HG03520 (cell line): Measurements from ENCODE around the gene MRGPRE.

Experiments
- ATAC-seq: cut with Tn5 transposase; IDR thresholded peaks from one replicate; pipeline ENCODE4 v1.9.1; 2021; ENCODE audit warnings: mild to moderate bottlenecking, moderate library complexity; ENCODE audit not compliant: unreplicated experiment

The MRGPRE gene

GRCh38 chr11:3197044-3197695 lies 35.0 kb downstream of the MRGPRE start:
- ATAC-seq = no peak

- no peak for ATAC-seq
Measured at GRCh38 chr11:3196161-3197043, 35.8 kb downstream of the MRGPRE start.

- no peak for ATAC-seq
Measured at GRCh38 chr11:3195251-3196160, 36.7 kb downstream of the MRGPRE start.

GRCh38 chr11:3194016-3194816 lies 38.0 kb downstream of the MRGPRE start:
- no peak for ATAC-seq

- ATAC-seq = no peak
Measured at GRCh38 chr11:3193373-3194015, 38.7 kb downstream of the MRGPRE start.

GRCh38 chr11:3192511-3193372 lies 39.5 kb downstream of the MRGPRE start:
- no peak for ATAC-seq

GRCh38 chr11:3191586-3192324 lies 40.5 kb downstream of the MRGPRE start:
- no peak for ATAC-seq

- ATAC-seq = no peak
Measured at GRCh38 chr11:3190600-3190999, 41.6 kb downstream of the MRGPRE start.

GRCh38 chr11:3189886-3190583 lies 42.2 kb downstream of the MRGPRE start:
- no peak for ATAC-seq

- ATAC-seq = no peak
Measured at GRCh38 chr11:3189196-3189843, 42.9 kb downstream of the MRGPRE start.

- ATAC-seq = no peak
Measured at GRCh38 chr11:3188496-3189195, 43.6 kb downstream of the MRGPRE start.

- no peak for ATAC-seq
Measured at GRCh38 chr11:3186166-3186953, 45.9 kb downstream of the MRGPRE start.

GRCh38 chr11:3184732-3185347 lies 47.4 kb downstream of the MRGPRE start:
- no peak for ATAC-seq

- ATAC-seq = no peak
Measured at GRCh38 chr11:3183523-3183922, 48.7 kb downstream of the MRGPRE start.

GRCh38 chr11:3182462-3182852 lies 49.8 kb downstream of the MRGPRE start:
- ATAC-seq = no peak
